Measurements from ENCODE around the gene TET1. TPM values are rescaled to one million over a fixed set of nuclear protein-coding genes. Genes with fewer than 3 reads are reported as not detected.

TET1 gene
- polyA plus RNA-seq, 2 of the 4 experiments (the other 2 are of a cell fraction): 0.45 to 1.8 TPM

DNA sequence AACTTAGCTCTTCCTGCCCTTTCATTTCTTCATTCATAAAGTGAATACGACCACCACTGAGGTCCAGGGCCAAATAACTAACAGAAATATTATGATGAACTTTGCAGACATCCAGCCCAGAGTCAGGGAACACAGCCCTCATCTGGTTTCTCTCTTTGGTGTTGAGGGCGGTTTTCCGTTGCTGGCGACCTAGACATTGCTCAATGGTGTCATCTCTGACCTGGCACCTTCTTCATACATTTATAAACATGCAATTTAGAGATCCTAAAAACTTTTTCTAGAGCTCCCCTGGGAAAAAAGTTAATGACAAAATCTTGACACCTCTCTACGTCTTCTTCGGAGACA is 324 bp upstream of the TET1 start:
- peak overlapping the region; percentile 83 to 90 for H3K27ac ChIP-seq
- CTCF ChIA-PET: interaction anchor here (0.6 to 4.2 kb wide), 4 partner anchors 9 to 152 kb away, joined by 3 to 31 read pairs (median 3); no protein-coding TSS in a partner anchor

DNA sequence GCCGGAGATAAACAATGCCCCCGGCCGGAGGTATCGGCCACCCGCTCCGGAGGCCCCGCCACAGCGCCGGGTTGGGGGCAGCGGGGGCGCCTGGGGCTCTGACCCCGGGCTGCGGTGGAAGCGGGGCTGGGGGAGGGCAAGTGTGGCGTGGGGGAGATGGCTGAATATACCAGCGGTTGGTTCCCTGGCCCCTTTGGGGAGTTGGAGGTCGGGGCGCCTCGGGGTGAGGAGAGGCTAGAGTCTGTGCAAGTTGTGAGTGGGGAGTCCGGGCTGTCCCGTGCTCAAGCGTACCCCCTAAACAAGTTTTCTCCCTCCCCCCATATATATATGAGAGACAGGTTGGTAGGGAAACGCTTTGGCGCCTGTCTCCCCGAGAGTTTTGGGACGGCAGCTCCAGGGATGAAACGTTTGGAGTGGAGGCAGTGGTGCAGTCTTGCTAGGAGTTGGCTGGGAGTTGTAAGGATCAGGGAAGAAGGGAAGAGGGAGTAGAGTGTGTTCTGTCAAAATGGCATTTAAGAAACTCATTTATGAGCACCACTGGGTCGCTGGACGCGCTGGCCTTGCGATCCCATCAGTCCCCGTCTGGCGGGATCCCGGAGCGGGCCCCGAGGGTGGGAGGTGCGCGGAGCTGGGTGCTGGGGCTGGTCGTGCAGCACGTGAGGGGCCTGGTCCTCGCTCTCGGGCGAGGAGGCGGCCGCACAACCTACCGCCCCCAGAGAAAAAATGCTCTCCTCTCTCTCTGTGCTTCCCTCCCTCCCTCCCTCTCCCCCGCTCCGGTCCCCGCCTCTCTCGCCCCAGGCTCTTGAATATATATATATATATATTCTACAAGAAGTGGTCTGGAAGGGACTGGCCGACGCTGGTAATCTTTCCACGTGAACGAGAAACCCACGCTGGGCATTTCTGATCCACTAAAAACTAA is 1.1 kb downstream of the TET1 start:
- FAIRE-seq (no peak), DNase-seq (ENCODE audit: low read depth in 1 of 2, low spot score in 1 of 2) (no peak), ATAC-seq (peak; percentile 42 to 54; a peak in 5 of 6 replicates)
- WGBS (ENCODE audit: missing lambda C conversion rate): 80% methylated on average over 38 of the region's 55 CpGs
- Histone ChIP-seq H3K4me3 (peak overlapping the region; percentile 89), H3K4me1 (peaks cover 5% of the 10 kb centered on the region; the same call in 1 of the 3 replicates), H3K27ac (peak overlapping the region; percentile 83 to 90), H3K4me2 (peak overlapping the region; percentile 94), H3K9me3 (no peaks in the 10 kb centered on the region)
- no peak for TF ChIP-seq MAZ (IDR thresholded peaks at IDR 0.05; ENCODE audit: borderline replicate concordance, low read depth, low read length)
- TF ChIP-seq, protein P1, sequence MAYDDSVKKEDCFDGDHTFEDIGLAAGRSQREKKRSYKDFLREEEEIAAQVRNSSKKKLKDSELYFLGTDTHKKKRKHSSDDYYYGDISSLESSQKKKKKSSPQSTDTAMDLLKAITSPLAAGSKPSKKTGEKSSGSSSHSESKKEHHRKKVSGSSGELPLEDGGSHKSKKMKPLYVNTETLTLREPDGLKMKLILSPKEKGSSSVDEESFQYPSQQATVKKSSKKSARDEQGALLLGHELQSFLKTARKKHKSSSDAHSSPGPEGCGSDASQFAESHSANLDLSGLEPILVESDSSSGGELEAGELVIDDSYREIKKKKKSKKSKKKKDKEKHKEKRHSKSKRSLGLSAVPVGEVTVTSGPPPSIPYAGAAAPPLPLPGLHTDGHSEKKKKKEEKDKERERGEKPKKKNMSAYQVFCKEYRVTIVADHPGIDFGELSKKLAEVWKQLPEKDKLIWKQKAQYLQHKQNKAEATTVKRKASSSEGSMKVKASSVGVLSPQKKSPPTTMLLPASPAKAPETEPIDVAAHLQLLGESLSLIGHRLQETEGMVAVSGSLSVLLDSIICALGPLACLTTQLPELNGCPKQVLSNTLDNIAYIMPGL (CRISPR knock-in tag; IDR thresholded peaks at IDR 0.05; ENCODE audit: borderline replicate concordance): no peak
- TF ChIP-seq NFE2L2 (conservative IDR thresholded peaks at IDR 0.05; ENCODE audit: low read length): no peak
- TF ChIP-seq HEYL (CRISPR knock-in tag; IDR thresholded peaks at IDR 0.05): no peak
- TF ChIP-seq FOSB (CRISPR knock-in tag; IDR thresholded peaks at IDR 0.05): no peak
- TF ChIP-seq, protein P2, sequence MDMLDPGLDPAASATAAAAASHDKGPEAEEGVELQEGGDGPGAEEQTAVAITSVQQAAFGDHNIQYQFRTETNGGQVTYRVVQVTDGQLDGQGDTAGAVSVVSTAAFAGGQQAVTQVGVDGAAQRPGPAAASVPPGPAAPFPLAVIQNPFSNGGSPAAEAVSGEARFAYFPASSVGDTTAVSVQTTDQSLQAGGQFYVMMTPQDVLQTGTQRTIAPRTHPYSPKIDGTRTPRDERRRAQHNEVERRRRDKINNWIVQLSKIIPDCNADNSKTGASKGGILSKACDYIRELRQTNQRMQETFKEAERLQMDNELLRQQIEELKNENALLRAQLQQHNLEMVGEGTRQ (IDR thresholded peaks at IDR 0.05): no peak
- TF ChIP-seq, protein P3, sequence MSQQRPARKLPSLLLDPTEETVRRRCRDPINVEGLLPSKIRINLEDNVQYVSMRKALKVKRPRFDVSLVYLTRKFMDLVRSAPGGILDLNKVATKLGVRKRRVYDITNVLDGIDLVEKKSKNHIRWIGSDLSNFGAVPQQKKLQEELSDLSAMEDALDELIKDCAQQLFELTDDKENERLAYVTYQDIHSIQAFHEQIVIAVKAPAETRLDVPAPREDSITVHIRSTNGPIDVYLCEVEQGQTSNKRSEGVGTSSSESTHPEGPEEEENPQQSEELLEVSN (IDR thresholded peaks at IDR 0.05; ENCODE audit: borderline replicate concordance, low read depth): no peak
- no peak for TF ChIP-seq CEBPB (IDR thresholded peaks at IDR 0.05)
- no peak for TF ChIP-seq NR3C1 (IDR thresholded peaks at IDR 0.05)
- TF ChIP-seq FOSL2 (IDR thresholded peaks at IDR 0.05): no peak
- TF ChIP-seq FOSL2 (CRISPR knock-in tag; IDR thresholded peaks at IDR 0.05): no peak
- TF ChIP-seq MAFK (IDR thresholded peaks at IDR 0.05; ENCODE audit: partially characterized antibody): no peak
- CTCF ChIA-PET: interaction anchor here (4.2 kb wide), 1 partner anchor 10 kb away, joined by 31 read pairs; no protein-coding TSS in a partner anchor
- POLR2A ChIA-PET: interaction anchor here (0.7 kb wide), 1 partner anchor 39 kb away, joined by 3 read pairs; no protein-coding TSS in a partner anchor

More for the DNA sequence above, 324 bp upstream of the TET1 start:
- Histone ChIP-seq H3K9me3 (no peaks in the 10 kb centered on the region), H3K4me2 (peak overlapping the region; percentile 94), H3K4me3 (peak overlapping the region; percentile 89), H3K4me1 (peaks cover 5% of the 10 kb centered on the region; the same call in 1 of the 3 replicates)
- WGBS (ENCODE audit: missing lambda C conversion rate): 17% methylated on average over 6 of the region's 6 CpGs
- no peak for TF ChIP-seq ZFP36 (IDR thresholded peaks at IDR 0.05; ENCODE audit: borderline replicate concordance, partially characterized antibody)
- TF ChIP-seq TFCP2L1 (CRISPR knock-in tag; IDR thresholded peaks at IDR 0.05): no peak
- TF ChIP-seq CEBPB (IDR thresholded peaks at IDR 0.05): peak in 1 of 2 experiments; percentile 62; a peak in 2 of 4 replicates
- POLR2A ChIA-PET: interaction anchor here (0.6 to 1.8 kb wide), 6 partner anchors 9 to 170 kb away, joined by 3 to 11 read pairs (median 4); no protein-coding TSS in a partner anchor
- DNase-seq (ENCODE audit: low read depth in 1 of 2, low spot score in 1 of 2) (peak in 1 of 2 experiments; percentile 38), ATAC-seq (peak in 1 of 2 experiments; percentile 33; a peak in 3 of 6 replicates), FAIRE-seq (no peak)

DNA sequence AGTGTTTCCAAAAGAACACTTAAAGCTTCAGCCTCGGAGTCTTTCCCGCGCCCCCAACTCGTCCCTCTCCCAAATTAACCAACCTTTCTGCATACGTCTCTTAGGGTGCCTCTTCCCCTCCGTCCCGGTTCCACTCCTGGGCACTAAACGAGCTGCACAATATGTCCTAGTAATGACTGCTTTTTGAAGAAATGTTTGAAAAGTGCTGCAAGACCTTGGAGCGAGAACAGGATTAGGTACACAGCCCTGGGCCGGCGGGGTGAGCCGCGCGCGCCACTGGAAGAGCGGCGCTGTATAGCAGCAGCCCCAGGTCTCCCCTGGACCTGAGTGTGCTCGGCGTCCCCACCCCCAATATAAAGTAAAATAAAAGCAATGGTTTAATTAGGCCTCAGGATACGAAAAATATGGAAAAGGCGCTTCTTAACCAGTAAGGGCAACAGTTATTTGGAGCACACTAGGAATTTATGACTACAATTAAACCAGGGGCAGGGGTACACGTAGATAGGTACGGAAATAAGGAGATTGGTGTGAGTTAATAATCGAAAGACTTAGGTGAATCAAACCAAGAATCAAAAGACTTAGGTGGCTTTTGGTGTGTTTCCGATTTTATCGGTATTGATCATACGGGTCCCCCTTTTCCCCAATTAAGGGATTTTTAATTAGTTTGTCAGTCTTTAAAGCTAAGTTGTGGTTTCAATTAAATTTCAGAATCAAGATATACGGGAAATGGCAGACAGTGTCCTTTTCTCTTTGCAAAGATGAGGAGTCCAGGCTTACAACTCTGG is 1.9 kb downstream of the TET1 start:
- Histone ChIP-seq H3K9me3 (no peaks in the 10 kb centered on the region), H3K27ac (no peak overlapping the region), H3K4me1 (peaks cover 5% of the 10 kb centered on the region; the same call in 1 of the 3 replicates), H3K4me2 (no peak overlapping the region), H3K4me3 (no peak overlapping the region)
- ChIA-PET CTCF (interaction anchor here (4.2 kb wide), 1 partner anchor 11 kb away, joined by 31 read pairs; no protein-coding TSS in a partner anchor), POLR2A (interaction anchor here (0.7 kb wide), 1 partner anchor 38 kb away, joined by 3 read pairs; no protein-coding TSS in a partner anchor)
- FAIRE-seq: no peak
- no peak for DNase-seq (ENCODE audit: low read depth in 1 of 2, low spot score in 1 of 2)
- no peak for ATAC-seq
- WGBS (ENCODE audit: missing lambda C conversion rate): 92% methylated on average over 28 of the region's 28 CpGs
- TF ChIP-seq, protein P4, sequence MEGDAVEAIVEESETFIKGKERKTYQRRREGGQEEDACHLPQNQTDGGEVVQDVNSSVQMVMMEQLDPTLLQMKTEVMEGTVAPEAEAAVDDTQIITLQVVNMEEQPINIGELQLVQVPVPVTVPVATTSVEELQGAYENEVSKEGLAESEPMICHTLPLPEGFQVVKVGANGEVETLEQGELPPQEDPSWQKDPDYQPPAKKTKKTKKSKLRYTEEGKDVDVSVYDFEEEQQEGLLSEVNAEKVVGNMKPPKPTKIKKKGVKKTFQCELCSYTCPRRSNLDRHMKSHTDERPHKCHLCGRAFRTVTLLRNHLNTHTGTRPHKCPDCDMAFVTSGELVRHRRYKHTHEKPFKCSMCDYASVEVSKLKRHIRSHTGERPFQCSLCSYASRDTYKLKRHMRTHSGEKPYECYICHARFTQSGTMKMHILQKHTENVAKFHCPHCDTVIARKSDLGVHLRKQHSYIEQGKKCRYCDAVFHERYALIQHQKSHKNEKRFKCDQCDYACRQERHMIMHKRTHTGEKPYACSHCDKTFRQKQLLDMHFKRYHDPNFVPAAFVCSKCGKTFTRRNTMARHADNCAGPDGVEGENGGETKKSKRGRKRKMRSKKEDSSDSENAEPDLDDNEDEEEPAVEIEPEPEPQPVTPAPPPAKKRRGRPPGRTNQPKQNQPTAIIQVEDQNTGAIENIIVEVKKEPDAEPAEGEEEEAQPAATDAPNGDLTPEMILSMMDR (IDR thresholded peaks at IDR 0.05): no peak
- TF ChIP-seq SREBF2 (IDR thresholded peaks at IDR 0.05): no peak
- TF ChIP-seq, protein P3 (IDR thresholded peaks at IDR 0.05; ENCODE audit: borderline replicate concordance, low read depth): no peak
- no peak for TF ChIP-seq HOXB5 (CRISPR knock-in tag; IDR thresholded peaks at IDR 0.05)
- TF ChIP-seq MAFK (IDR thresholded peaks at IDR 0.05; ENCODE audit: partially characterized antibody): no peak
- no peak for TF ChIP-seq EP300 (IDR thresholded peaks at IDR 0.05)
- no peak for TF ChIP-seq POLR2AphosphoS2 (conservative IDR thresholded peaks at IDR 0.05; ENCODE audit: low read length)
- TF ChIP-seq HDAC2 (IDR thresholded peaks at IDR 0.05): no peak
- TF ChIP-seq, protein P5, sequence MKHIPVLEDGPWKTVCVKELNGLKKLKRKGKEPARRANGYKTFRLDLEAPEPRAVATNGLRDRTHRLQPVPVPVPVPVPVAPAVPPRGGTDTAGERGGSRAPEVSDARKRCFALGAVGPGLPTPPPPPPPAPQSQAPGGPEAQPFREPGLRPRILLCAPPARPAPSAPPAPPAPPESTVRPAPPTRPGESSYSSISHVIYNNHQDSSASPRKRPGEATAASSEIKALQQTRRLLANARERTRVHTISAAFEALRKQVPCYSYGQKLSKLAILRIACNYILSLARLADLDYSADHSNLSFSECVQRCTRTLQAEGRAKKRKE (CRISPR knock-in tag; IDR thresholded peaks at IDR 0.05; ENCODE audit: low read depth): no peak
- no peak for TF ChIP-seq CHD4 (IDR thresholded peaks at IDR 0.05; ENCODE audit: borderline replicate concordance)

All from A549 (cell line).